ENCODE results near the gene THRAP3. TPM values are rescaled to one million over a fixed set of nuclear protein-coding genes. Genes with fewer than 3 reads are reported as not detected.

THRAP3 gene
- total and polyA plus RNA-seq, 8 donors = 22.2 to 97.9 (median 33.6) TPM

GRCh38 chr1:36176106-36176949 lies 47.9 kb upstream of the THRAP3 start:
- DNase-seq = peak in 1 of 2 donors; percentile 26
- Histone ChIP-seq H3K27me3 (no peaks in the 10 kb centered on the region), H3K27ac (peak overlapping the region in 4 of 5 donors; percentile 25 to 82 (median 37)), H3K4me3 (no peak overlapping the region), H3K9me3 (no peaks in the 10 kb centered on the region), H3K4me1 (peaks cover 22 to 56% (median 45%) of the 10 kb centered on the region in 4 donors), H3K36me3 (peaks cover 92 to 100% (median 100%) of the 10 kb centered on the region in 4 donors)
- no peak for TF ChIP-seq POLR2AphosphoS5 (IDR thresholded peaks at IDR 0.05)
- TF ChIP-seq EP300 (IDR thresholded peaks at IDR 0.05) = no peak
- no peak for TF ChIP-seq CTCF (IDR thresholded peaks at IDR 0.05)
- intact Hi-C loops (cut with DNase I; ENCODE audit: low total_unique reads) = no loop called here
- WGBS, 5 donors = 80 to 92% (median 90%) methylated on average over 27 to 76 of the region's 76 CpGs

- Histone ChIP-seq H3K27me3 (no peaks in the 10 kb centered on the region), H3K27ac (peak overlapping the region in 4 of 5 donors; percentile 71 to 82 (median 78)), H3K4me3 (peak overlapping the region in 2 of 4 donors; percentile 20 to 42), H3K4me1 (peaks cover 24 to 61% (median 44%) of the 10 kb centered on the region in 4 donors), H3K9me3 (no peaks in the 10 kb centered on the region), H3K36me3 (peaks cover 78 to 93% (median 91%) of the 10 kb centered on the region in 4 donors)
- no peak for TF ChIP-seq CTCF (IDR thresholded peaks at IDR 0.05)
- TF ChIP-seq EP300 (IDR thresholded peaks at IDR 0.05) = no peak
- TF ChIP-seq POLR2A (IDR thresholded peaks at IDR 0.05) = no peak
- TF ChIP-seq POLR2AphosphoS5 (IDR thresholded peaks at IDR 0.05) = no peak
- 80 to 88% (median 83%) methylated on average over 23 to 33 of the region's 33 CpGs for WGBS, 5 donors
- intact Hi-C loops (cut with DNase I; ENCODE audit: low total_unique reads) = no loop called here
- no peak for DNase-seq
Observed at GRCh38 chr1:36177589-36178431, 46.4 kb upstream of the THRAP3 start.

GRCh38 chr1:36178471-36179219 lies 45.6 kb upstream of the THRAP3 start:
- Histone ChIP-seq H3K9me3 (no peaks in the 10 kb centered on the region), H3K4me3 (peak overlapping the region; percentile 12 to 42 (median 24)), H3K4me1 (peaks cover 29 to 67% (median 44%) of the 10 kb centered on the region in 4 donors), H3K36me3 (peaks cover 69 to 84% (median 83%) of the 10 kb centered on the region in 4 donors), H3K27ac (peak overlapping the region; percentile 71 to 82 (median 77)), H3K27me3 (no peaks in the 10 kb centered on the region)
- intact Hi-C loops (cut with DNase I; ENCODE audit: low total_unique reads) = no loop called here
- DNase-seq = peak; percentile 85 to 90
- peak in 1 of 3 donors; percentile 9 for TF ChIP-seq POLR2AphosphoS5 (IDR thresholded peaks at IDR 0.05)
- no peak for TF ChIP-seq POLR2A (IDR thresholded peaks at IDR 0.05)
- WGBS, 5 donors = 32 to 68% (median 43%) methylated on average over 54 to 62 of the region's 62 CpGs

GRCh38 chr1:36179220-36179600 lies 45.0 kb upstream of the THRAP3 start:
- no peak for DNase-seq
- peaks cover 64 to 79% (median 77%) of the 10 kb centered on the region in 4 donors for H3K36me3 ChIP-seq
- no peaks in the 10 kb centered on the region for H3K9me3 ChIP-seq
- H3K27me3 ChIP-seq = no peaks in the 10 kb centered on the region
- TF ChIP-seq CTCF (IDR thresholded peaks at IDR 0.05) (no peak), EP300 (IDR thresholded peaks at IDR 0.05) (no peak), POLR2A (IDR thresholded peaks at IDR 0.05) (no peak), POLR2AphosphoS5 (IDR thresholded peaks at IDR 0.05) (no peak)
- H3K4me3 ChIP-seq = no peak overlapping the region
- intact Hi-C loops (cut with DNase I; ENCODE audit: low total_unique reads) = no loop called here
- peaks cover 29 to 67% (median 42%) of the 10 kb centered on the region in 4 donors for H3K4me1 ChIP-seq
- WGBS, 5 donors = 74 to 85% (median 77%) methylated on average over 13 to 19 of the region's 19 CpGs
- peak overlapping the region; percentile 23 to 82 (median 76) for H3K27ac ChIP-seq
